HepG2 (cell line): ENCODE measurements around the gene SMYD2. TPM values are rescaled to one million over a fixed set of nuclear protein-coding genes. Genes with fewer than 3 reads are reported as not detected.

Experiments
- ELF3 ChIP-seq: IDR thresholded peaks from 2 replicates; pipeline ENCODE4 v1.6.1; 2016; ENCODE audit warnings: missing genetic modification reagents, missing compliant biosample characterization
- HNF4G ChIP-seq, 2 experiments: sonication (generic) in 1 of 2; formaldehyde crosslinking in 1 of 2; IDR thresholded peaks; 2 replicates each; pipeline versions ENCODE4 v1.4.0 to v1.6.1; 2011 to 2020; ENCODE audit warnings: borderline replicate concordance in 2 of 2, low read depth in 2 of 2, mild to moderate bottlenecking in 2 of 2, low read length in 1 of 2, missing genetic modification reagents in 1 of 2, moderate library complexity in 1 of 2
- KLF13 ChIP-seq: sonication (generic); formaldehyde crosslinking; IDR thresholded peaks from 2 replicates; pipeline ENCODE4 v1.4.0; 2020; ENCODE audit warnings: mild to moderate bottlenecking, missing genetic modification reagents
- LCORL ChIP-seq, 2 experiments: fragments of 450-650 bp in 1 of 2; sonication (generic) in 1 of 2; formaldehyde crosslinking in 1 of 2; IDR thresholded peaks; 2 replicates each; pipeline versions ENCODE4 v1.5.0 to v1.6.1; 2017 to 2020; ENCODE audit warnings: antibody characterized with exemption in 1 of 2, missing genetic modification reagents in 1 of 2
- MYC ChIP-seq: sonication (generic); formaldehyde crosslinking; IDR thresholded peaks from 2 replicates; pipeline ENCODE4 v1.9.0; 2021; ENCODE audit warnings: missing genetic modification reagents, borderline replicate concordance
- NAIF1 ChIP-seq: sonication (generic); formaldehyde crosslinking; IDR thresholded peaks from 2 replicates; pipeline ENCODE4 v1.5.0; 2020; ENCODE audit warnings: mild to moderate bottlenecking, missing genetic modification reagents, borderline replicate concordance
- PCBP1 ChIP-seq: fragments of 200-400 bp; formaldehyde crosslinking; IDR thresholded peaks from 2 replicates; pipeline ENCODE4 v1.6.1; 2017; ENCODE audit warnings: mild to moderate bottlenecking, low read depth, low read length, borderline replicate concordance
- RFX5 ChIP-seq: IDR thresholded peaks from 2 replicates; pipeline ENCODE4 v1.6.1; 2011; ENCODE audit warnings: low read depth, low read length, improper control_type of control experiment
- ZBTB3 ChIP-seq: sonication (generic); formaldehyde crosslinking; IDR thresholded peaks from 2 replicates; pipeline ENCODE4 v1.4.0; 2020; ENCODE audit warnings: low read depth, mild to moderate bottlenecking, moderate library complexity, missing genetic modification reagents, borderline replicate concordance
- ZFP37 ChIP-seq: sonication (generic); formaldehyde crosslinking; IDR thresholded peaks from 2 replicates; pipeline ENCODE4 v1.4.0; 2020; ENCODE audit warnings: missing genetic modification reagents, borderline replicate concordance
- ZNF235 ChIP-seq: sonication (generic); formaldehyde crosslinking; IDR thresholded peaks from 2 replicates; pipeline ENCODE4 v1.8.1; 2023; ENCODE audit warnings: mild to moderate bottlenecking, missing genetic modification reagents, borderline replicate concordance
- ZNF598 ChIP-seq: sonication (generic); formaldehyde crosslinking; IDR thresholded peaks from 2 replicates; pipeline ENCODE4 v1.5.1; 2020; ENCODE audit warnings: mild to moderate bottlenecking, missing genetic modification reagents, borderline replicate concordance
- polyA plus RNA-seq, 8 experiments: library from polyadenylated mRNA; depleted of rRNA in 3 of 8; stranded (reverse) in 7 of 8; unstranded in 1 of 8; fragments of >200 nt; fragmentation: Illumina TruSeq in 4 of 8; extraction: Trizol in 4 of 8; gene quantifications; 2 replicates each; pipeline versions ENCODE4 v1.2.1 to v1.2.3, GENCODE V29; 2011 to 2016; ENCODE audit warnings: low read depth in 4 of 8, missing spikeins in 1 of 8, mixed read lengths in 1 of 8; ENCODE audit not compliant: insufficient read depth in 1 of 8
- total RNA-seq, 5 experiments: library from RNA; depleted of rRNA; stranded (reverse); fragments of >200 nt; fragmentation: Illumina TruSeq; extraction: Trizol; gene quantifications; 2 replicates each; pipeline ENCODE4 v1.2.3, GENCODE V29; 2016; ENCODE audit warnings: low read depth in 1 of 5

Gene SMYD2
- total and polyA plus RNA-seq, 2 of the 13 experiments (the other 11 are each of a cell fraction or from before 2014, with no cell fraction given) = 72.7 to 139 TPM

DNA sequence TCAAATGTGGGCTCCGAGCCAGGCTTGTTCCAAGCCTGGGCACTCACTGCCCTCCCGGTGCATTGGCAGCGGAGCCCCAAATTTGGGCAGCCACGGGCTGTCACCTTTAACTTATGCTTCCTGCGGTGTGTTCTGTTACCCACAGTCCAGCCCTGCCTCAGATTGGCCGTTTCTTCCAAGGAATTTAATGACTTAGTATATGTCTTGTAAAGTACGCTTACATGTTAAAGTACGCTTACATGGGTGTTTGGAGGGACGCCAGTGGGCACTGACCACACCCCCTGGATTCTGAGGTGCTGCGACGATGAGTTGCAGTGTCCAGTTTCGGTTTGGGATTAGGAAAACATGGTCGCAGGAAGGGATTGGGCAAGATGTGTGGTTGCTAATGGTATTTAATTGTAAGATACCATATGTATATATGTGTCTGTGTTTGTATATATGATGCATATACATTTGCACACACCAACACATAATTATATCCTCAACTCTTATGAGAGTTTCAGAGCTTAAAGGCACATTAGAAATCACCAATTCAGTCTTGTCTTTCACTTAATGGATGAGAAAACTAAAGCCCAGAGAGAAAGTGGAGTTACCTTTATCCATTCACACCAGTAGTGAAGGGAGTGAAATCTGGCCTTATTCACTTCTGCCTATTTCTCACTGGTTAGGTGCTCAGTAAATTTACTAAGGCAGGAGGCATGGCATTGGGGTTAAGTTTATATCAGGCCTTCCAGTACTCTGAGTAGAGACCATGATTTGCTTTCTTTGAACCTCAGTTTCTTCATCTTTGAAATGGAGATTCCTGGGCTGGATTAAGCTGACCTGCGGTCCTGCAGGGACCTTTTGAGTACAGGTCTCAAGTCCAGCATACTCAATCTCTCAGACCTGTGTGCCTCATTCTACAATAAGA lies 1.0 kb downstream of the SMYD2 start (continued):
- TF ChIP-seq LCORL (IDR thresholded peaks at IDR 0.05) = no peak
- TF ChIP-seq LCORL (CRISPR knock-in tag; IDR thresholded peaks at IDR 0.05) = peak; percentile 58; the same call in 1 of the 2 replicates
- no peak for TF ChIP-seq ELF3 (CRISPR knock-in tag)
- TF ChIP-seq ZFP37 (CRISPR knock-in tag) = no peak
- no peak for TF ChIP-seq PCBP1
- TF ChIP-seq RFX5 = no peak
- no peak; the same call in 1 of the 2 replicates for TF ChIP-seq ZNF598 (CRISPR knock-in tag)
- no peak for TF ChIP-seq HNF4G (IDR thresholded peaks at IDR 0.05; ENCODE audit: borderline replicate concordance, low read depth, low read length)
- TF ChIP-seq HNF4G (CRISPR knock-in tag; IDR thresholded peaks at IDR 0.05; ENCODE audit: borderline replicate concordance, low read depth) = no peak
- TF ChIP-seq ZBTB3 (CRISPR knock-in tag) = no peak; the same call in 1 of the 2 replicates
- no peak for TF ChIP-seq NAIF1 (CRISPR knock-in tag)
- TF ChIP-seq ZNF235 (CRISPR knock-in tag) = no peak
- TF ChIP-seq MYC (CRISPR knock-in tag) = no peak
- 0 out of 2 replicates have a peak, but pooled peaks have one; percentile 42 for TF ChIP-seq KLF13 (CRISPR knock-in tag)
